NCI-H1694 treated with DMSO at 0.1 percent for 48 hours (cell line): Measurements from ENCODE around the gene TERT.

Source experiments
- DNase-seq: peaks from one replicate; lab custom pipeline; 2025; lab: John Stamatoyannopoulos, UW

TERT gene

DNA sequence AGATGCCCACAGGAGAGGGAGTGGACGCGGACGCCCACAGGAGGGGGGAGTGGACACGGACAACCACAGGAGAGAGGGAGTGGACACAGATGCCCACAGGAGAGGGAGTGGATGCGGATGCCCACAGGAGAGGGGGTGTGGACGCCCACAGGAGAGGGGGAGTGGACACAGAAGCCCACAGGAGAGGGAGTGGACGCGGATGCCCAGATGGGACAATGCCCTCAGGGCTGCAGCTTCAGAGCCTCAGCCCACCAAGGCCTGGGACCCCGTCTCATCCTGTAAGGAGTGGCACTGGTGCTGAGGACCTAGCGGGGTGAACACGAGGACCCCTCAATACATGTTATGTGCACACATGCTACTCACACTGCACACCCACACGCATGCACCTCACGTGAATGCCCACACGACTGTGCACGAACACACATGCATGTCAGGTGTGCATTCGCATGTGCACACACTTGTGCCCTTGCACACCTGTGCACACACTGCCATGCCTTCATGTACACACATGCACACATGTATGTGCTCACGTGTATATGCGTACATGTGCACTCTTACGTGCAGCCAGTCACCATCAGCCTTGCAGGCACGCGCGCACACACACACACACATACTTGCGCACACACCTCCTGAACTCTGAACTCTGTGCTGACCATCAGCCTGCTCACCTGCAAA is 34.9 kb downstream of the TERT start:
- no peak for DNase-seq

DNA sequence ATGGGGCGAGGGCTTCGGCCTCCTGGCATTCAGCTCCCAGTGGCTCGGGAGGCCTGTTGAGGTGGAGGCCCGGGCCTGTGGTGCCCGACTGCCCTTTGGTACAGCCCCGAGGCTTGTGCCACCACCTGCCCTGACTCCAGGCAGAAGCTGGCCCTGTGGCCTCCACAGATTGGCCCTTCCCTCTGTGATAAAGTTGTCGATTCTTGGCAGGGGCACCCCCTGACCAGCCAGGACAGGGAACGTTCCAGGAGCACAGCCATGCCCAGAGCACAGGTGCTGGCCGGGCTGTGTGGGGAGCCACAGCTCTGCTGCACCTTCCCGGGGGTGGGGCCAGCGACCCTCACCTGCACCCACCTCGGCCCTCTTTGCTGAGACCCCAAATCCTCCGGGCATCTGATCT is 37.0 kb downstream of the TERT start:
- no peak for DNase-seq

DNA sequence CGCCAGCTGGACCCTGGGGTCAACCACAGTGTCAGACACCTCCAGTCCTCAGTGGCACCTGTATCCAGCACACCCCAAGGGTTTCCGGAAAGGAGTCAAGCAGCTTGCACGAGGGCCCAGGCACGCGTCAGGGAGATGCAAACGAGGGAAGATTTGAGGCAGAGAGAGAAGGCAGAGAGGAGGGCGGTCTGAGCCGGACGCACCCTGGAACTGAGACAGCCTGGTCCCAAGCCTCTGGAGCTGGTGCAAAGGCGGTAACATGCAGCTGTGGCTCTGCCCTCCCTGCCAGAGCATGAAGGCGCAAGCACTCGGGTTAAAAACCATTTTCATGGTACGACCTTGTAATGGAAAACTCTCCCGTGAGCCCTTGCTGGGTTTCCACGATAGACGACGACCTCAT is 37.5 kb downstream of the TERT start:
- DNase-seq, result no peak

DNA sequence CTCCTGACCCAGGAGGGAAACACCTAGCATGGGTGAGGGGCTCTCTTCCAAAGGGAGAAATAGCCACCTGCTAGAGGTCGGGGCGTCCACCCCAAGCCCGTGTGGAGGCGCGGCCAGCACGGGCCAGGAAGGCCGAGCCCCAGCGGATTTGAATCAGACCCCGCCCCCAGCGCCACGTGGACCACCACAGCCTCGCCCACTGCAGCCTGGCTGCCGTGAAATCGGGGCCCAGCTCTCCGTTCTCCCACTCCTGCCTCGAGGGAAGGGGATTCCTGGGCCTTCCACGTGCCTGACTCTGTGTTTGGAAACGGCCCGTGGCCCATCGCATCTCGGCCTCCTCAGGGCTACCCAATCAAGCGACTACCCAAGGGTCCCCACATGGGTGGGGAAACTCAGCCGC is 38.1 kb downstream of the TERT start:
- no peak for DNase-seq

DNA sequence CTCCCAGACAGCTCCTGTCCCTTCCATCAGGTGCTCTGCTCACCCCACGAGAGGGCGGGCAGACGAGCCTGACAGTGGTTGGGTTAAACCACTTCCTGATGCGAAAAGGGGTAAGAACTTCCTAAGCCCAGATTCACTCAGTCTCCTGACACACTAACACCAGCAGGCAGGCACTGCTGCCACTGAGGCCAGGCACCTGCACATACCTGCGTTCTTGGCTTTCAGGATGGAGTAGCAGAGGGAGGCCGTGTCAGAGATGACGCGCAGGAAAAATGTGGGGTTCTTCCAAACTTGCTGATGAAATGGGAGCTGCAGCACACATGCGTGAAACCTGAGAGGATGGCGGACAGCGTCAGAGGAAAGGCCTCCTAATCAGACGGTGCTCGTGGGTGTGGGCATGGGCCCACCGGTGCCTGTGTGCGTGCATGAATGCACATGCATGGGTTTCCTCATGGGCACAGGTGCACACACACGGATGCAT is 39.7 kb downstream of the TERT start:
- no peak for DNase-seq

DNA sequence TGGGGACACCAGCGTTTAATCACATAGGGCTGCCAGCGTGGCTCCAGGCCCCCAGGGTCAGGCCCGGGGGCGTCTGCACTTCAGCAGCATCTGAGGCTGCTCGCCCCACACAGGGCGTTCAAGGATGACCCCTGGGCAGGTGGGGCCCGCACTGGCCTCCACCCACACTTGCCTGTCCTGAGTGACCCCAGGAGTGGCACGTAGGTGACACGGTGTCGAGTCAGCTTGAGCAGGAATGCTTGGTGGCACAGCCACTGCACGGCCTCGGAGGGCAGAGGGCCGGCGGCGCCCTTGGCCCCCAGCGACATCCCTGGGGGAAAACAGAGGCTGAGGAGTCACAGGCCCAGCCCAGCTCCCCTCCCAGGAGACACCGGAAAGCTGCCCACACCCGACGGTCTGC is 40.7 kb downstream of the TERT start:
- no peak for DNase-seq

DNA sequence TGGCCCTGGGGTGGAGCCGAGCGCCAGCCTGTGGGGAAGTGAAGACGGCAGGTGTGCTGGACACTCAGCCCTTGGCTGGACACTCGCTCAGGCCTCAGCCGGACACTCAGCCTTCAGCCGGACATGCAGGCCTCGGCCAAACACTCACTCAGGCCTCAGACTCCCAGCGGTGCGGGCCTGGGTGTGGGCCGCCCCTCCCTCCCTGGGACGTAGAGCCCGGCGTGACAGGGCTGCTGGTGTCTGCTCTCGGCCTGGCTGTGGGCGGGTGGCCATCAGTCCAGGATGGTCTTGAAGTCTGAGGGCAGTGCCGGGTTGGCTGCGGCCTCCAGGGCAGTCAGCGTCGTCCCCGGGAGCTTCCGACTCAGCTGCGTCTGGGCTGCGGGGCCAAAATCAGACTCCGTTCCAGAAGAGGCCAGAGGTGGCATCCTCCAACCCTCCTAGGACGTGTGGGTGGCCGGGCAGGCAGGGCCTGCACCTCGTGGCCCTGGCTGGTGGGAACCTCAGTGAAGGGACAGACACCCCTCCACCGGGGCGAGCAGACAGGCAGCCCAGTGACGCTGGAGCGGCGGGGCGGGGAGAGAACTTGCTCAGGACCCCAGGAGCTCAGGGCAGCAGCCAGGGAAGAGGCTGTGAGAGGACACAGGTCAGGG is 41.3 kb downstream of the TERT start:
- no peak for DNase-seq

DNA sequence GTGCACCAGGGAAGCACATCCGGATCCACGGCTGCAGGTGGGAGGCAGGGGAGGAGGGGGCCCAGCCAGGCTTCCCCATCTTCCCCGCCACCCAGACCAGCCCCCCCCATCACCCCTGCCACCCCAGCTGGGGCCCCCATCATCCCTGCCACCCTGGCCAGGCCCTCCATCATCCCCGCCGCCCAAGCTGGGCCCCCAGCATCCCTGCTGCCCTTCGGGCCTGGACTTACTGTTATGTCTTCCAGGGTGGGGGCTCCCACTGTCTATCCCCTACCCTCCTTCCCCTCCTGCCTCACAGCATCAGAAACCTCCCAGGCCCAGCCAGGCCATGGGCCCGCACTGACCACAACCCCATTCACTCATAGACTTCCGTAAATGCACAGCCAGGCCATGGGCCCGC is 42.2 kb downstream of the TERT start:
- no peak for DNase-seq

DNA sequence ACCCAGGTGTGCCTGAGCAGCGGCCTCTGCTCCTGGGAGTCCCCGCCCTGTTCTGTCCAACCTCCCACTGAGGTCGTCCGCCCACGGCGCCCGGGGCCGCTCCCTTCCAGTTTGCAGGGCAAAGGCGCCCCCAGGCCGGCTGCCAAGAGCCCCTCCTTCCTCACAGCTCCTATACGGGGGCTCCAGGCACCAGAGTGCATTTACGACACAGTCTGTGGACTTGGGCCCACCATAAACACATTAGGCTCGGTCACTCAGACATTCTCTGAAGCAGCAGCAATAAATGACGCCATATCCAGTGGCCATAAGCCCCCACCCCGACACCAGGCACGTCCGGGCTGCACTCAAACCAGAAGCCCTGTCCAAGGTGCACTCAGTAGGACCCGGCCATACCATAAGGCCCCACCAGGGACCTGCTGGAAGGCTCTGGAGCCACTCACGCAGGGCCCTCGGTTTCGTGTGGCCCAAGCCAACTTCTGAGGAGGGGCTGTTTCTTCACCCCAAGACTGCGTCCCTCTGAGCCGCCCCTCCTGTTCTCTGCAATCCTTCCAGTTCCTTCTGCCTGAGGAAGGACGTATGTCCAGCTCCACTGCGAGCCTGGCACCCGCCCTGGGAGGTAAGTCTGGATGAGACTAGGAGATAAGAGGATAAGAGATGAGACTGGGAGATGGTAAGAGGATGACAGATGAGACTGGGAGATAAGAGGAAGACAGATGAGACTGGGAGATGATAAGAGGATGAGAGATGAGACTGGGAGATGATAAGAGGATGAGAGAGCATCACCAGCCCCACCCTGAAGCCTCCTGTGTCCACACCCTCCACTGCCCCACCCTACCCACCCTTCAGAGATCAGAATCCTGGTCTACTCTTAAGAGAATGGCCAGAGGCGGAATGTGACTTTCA is 42.9 kb downstream of the TERT start:
- no peak for DNase-seq

DNA sequence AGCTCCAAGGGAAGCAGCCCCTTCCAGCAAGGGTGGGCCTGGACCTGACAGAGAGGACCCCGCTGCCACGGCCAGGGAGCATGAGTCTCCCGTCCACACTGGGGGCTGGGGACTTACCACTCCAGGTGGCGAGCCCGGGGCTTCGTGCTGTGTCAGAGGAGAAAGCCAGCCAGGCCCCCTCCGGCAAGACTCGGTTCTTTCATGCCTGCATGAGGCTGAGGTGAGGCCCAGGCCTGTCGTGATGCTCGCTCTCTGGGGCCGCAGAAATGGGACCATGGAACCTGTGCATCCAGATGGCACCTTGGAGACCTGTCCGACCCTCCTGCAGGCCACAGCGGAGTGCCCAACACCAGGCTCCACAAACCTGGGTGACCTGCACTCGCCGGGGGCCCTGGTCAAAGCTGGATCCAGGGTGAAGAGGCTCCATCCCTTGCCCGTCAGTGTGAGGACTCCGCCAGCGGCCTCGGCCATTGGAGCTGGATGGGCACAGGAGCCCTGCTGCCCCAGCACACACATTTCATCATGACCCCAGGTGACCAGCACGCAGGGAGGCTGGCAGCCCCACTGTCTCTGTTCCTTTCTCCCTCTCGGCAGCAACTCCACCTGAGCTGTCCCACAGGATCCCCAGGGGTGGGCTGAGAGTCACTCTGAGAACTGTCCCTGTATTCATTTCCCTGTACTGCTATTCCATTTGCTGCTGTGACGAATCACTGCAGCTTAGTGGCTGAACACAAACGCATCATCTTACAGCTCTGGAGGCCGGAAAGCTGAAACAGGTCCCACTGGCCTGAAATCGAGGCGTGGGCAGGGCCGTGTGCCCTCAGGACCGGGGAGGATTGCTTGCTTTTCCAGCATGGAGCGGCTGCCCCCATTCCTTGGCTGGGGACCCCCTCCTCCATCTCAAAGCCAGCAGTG is 45.2 kb downstream of the TERT start:
- DNase-seq, result no peak

DNA sequence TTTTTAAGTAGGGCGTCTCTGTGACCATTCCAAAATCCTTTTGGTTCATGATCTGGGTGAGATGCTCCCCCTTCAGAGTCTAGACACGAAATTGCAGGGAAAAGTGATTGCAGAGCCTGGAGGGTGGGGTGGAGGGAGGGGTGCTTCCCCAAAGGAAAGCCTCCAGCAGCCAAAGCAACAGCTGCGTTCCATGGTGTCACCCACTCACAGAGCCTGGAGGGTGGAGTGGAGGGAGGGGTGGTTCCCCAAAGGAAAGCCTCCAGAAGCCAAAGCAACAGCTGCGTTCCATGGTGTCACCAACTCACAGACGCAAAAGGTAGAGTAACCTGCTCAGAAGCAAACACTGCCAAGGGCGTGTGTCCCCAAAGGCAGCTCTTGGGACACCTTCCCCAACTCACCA is 47.1 kb downstream of the TERT start:
- DNase-seq, result no peak

DNA sequence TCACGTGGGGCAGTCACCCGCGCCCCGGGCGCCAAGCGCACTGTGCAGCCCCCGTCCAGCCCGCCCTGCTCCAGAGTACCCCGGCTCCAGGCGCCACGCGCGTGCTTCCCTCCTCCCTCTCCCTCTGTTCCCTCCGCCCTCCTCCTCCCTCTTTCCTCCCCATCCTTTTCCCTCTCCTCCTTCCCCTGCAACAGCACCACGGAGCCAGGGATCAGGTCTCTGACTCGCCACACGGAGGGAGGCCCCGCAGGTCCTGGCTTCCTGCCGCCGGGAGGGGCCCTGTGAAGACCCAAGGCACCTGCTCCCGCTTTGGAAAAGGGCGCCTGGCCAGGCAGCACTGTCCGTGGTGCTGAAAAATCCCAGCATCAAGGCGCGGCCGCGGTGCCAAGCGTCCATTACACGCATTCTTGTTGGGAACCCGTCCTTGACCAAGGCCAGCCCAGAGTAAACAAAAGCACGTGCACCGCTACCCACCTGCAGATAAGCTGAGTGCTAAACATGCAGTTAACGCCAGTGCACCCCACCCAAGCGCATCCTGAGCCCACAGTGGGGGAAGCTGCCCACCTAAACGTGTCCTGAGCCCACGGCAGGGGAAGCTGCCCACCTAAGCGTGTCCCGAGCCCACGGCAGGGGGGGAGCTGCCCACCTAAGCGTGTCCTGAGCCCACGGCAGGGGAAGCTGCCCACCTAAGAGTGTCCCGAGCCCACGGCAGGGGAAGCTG is 48.0 kb downstream of the TERT start:
- DNase-seq, result no peak

DNA sequence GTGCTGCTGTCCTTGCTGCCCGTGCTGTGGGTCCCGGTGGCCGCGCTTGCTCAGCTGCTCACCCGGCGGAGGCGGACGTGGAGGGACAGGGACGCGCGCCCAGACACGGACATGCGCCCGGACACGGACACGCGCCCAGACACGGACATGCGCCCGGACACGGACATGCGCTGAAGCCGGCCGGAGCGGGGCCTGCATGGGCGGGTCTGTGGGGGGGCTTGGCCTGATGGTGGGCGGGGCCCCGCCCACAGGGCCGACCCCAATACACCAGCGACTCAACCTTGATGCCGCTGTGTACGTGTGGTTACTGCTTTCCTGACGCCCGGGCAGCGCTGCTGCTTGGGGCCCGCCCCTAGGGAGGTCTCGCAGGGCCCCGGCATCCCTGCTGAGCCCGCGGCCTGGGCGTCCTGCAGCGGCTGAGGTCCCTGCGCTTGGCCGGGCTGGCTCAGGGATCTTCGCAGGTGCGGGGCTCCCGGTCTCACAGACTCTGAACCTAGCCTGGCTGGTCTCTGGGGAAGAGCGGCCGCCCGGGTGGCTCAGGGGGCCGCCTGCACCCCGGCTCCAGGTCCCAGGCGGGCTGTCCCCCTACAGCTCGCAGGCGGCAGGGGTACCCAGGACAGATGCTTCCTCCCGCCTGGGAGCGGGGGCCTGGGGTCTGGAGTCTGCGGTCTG is 48.8 kb downstream of the TERT start:
- DNase-seq, result no peak

DNA sequence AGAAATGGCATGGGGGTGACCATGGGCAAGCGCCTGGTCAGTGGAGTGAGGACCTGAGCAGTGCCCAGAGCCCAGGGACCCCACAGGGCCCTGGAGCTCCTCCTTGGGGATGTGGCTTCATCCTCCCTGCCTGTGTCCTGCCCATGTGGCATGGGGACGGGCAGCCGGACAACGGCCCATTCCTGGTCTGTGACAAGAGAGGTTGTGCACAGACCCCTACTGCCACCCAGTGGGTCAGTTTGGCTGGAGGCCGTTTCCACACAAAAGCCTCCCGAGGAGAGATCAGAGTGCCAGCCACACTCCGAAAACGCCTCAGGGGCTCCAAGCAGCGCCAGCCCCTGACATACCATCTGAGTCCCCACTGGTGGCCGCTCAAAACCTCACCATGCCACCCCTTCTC is 49.9 kb downstream of the TERT start:
- no peak for DNase-seq

DNA sequence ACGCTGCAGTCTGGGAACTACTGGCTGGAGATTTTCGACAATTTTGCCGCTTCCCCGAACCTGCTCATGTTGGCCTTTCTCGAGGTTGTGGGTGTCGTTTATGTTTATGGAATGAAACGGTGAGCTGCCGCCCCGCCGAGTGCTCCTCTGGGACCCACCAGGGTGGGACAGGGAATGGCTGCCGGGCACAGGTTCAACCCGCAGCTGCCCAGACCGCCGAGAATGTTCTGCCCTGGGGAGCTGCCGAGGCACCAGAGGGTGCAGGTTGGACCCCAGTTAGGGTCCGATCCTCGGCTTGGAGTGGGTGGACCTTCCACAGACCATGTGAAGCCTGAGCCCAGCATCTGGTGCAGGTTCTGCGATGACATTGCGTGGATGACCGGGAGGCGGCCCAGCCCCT is 50.6 kb downstream of the TERT start:
- DNase-seq, result no peak

DNA sequence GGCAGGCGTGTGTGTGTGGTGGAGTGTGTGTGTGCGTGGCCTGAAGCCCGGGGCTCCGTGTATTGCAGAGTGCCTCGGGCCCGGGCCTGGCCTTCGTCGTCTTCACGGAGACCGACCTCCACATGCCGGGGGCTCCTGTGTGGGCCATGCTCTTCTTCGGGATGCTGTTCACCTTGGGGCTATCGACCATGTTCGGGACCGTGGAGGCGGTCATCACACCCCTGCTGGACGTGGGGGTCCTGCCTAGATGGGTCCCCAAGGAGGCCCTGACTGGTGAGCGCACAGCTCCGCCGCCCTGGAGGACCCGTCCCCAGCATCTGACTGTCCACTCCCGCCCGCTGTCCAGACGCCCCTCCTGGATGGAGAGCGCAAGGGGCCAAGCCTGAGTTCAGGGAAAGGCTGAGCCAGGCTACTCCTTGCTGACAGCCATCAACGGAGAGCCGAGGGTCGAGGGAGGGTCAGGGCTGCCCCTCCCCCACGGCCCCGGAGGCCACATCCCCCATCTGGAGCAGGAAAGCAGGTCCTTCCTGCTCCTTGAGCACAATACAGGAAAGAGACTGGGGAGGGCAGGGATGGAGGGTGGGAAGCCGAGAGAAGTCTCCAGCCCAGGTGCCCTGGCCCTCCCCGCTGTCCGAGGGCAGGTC is 51.3 kb downstream of the TERT start:
- DNase-seq, result no peak

DNA sequence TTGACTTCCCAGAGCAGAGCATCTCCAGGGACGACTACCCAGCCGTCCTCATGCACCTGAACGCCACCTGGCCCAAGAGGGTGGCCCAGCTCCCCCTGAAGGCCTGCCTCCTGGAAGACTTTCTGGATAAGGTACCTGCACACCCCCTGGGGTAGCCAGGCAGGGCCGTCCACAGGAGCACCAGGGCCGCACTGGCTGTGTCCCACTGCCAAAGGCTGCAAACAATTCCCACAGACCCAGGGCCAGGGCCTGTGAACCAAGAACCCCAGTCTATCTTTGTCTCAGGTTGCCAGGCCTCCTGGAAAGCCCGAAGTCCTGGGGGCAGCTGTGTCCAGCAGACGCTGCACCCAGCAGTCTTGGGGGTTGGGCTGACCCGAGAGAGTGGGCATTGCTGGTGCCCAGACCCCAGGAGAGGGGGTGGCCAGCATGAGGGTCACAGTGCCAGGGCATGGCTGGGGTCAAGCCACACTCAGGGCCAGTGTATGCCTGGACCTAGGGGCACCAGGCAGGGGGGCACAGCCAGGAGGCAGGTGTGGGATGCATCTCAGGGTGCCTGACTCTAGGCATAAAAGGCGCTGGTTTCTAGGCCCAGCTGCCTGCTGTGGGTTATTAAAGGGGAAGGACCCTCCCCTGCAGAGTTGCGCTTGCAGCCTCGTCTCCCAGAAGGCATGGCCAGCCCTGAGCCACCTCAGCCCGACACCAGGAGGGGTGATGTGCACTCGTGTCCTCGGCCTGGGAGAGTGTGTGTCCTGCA is 52.0 kb downstream of the TERT start:
- DNase-seq, result no peak

DNA sequence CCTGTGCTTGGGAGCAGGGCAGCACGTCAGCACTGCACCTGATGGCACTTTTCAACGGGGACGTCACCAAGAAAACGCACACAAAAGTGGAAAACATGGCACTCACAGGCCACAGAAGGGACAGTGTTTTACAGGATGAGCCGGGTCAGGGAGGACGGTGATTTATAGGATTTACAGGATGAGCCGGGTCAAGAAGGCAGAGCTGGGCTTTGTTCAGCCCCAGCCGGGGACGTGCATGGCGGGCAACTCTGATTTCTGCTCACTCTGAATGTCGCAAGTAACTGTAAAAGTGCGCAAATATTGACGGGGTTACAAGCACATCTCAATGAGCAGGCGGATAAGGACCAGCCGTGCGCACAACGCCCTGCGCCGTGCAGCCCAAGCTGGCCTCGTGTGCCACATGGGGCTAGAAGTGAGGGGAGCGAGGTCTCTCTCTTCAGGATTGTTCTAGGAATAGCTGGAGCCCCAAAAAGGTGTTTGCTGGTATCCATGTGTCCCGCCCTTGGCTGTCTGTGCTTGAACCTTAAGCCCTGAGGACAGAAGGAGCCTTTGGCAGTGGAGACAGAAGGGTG is 53.3 kb downstream of the TERT start:
- no peak for DNase-seq
